Right ventricle myocardium superior (tissue), 1 donor: ENCODE measurements around the gene ADARB1. TPM values are rescaled to one million over a fixed set of nuclear protein-coding genes. Genes with fewer than 3 reads are reported as not detected.

Experiments used
- ATAC-seq: fragments of 200-7000 bp; cut with Tn5 transposase; one replicate; pipeline ENCODE4 v1.9.1; 2020; ENCODE audit warnings: mild to moderate bottlenecking; ENCODE audit not compliant: poor library complexity
- DNase-seq: peaks from one replicate; pipeline ENCODE4 v3.0.0-alpha.2; 2020
- intact Hi-C: fragments of 100-400 bp; cut with DNase I; formaldehyde crosslinking; loops from one replicate; pipeline ENCODE4 v1.11.2; 2022
- total RNA-seq: library from RNA; stranded (reverse); fragmentation: NEBNext Ultra II Directional; extraction: Animal tissue kit (Norgen Biotek cat#: 25700); gene quantifications from one replicate; pipeline ENCODE4 v1.2.1, GENCODE V29; 2021
- donor health status: DM: no; HTN: yes; CAD: no; lungs with severe emphysema.

ADARB1 gene
- total RNA-seq, 1 donor from 2014 or later = 11.6 TPM

GRCh38 chr21:45269861-45270260 is 195.5 kb downstream of the ADARB1 start:
- ATAC-seq (no peak), DNase-seq (peak; percentile 29)
- intact Hi-C loops = no loop called here

GRCh38 chr21:45270306-45270821 is 196.0 kb downstream of the ADARB1 start:
- no peak for ATAC-seq
- intact Hi-C loops = no loop called here
- DNase-seq = peak; percentile 31

Other genes with a start within 250 kb of the ADARB1 start
- gene PTTG1IP, start 200.9 kb upstream of the ADARB1 start, total RNA-seq = 133 TPM
- 23.8 TPM for gene ITGB2, start 153.7 kb upstream of the ADARB1 start, total RNA-seq
- 77.4 TPM for gene SLX9, start 134.6 kb upstream of the ADARB1 start, total RNA-seq
- gene POFUT2, start 213.3 kb downstream of the ADARB1 start, total RNA-seq = 15.3 TPM